HG02642 (cell line): ENCODE data around the gene ARMH4.

ENCODE experiments used
- ATAC-seq: cut with Tn5 transposase; IDR thresholded peaks from one replicate; pipeline ENCODE4 v1.9.1; 2021; ENCODE audit warnings: mild to moderate bottlenecking; ENCODE audit not compliant: unreplicated experiment, poor library complexity

The ARMH4 gene

DNA sequence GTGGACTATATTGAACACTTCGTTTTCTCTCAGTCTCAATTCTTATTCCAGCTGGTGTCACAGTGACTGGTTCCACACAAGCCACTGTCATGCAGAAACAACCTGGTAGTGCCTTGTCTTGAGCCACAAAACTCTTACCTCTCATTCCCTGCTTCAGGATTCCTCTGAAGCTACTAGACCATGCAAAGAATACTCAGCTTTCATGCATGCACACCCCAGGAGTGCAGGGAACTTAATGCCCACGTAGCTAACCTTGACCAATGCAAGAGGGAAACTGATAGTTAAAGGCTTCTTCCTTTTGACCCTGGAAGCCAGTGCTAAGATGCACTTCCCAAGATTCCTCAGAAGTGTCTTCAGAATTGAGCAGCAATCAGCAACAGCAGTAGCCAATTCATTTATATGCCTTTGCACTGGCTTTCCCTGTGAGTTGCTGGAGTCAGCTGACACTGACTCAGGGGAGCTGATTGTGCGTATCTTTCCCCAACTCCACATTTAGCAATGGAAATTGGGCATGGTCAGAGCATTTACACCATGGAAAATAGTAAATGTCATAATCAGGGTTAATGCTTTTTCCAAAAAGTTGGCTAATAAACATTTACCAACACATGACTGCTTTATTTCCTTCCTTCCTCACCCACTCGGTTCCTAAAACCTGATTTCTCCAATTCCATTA lies 172.5 kb downstream of the ARMH4 start:
- ATAC-seq, result no peak

DNA sequence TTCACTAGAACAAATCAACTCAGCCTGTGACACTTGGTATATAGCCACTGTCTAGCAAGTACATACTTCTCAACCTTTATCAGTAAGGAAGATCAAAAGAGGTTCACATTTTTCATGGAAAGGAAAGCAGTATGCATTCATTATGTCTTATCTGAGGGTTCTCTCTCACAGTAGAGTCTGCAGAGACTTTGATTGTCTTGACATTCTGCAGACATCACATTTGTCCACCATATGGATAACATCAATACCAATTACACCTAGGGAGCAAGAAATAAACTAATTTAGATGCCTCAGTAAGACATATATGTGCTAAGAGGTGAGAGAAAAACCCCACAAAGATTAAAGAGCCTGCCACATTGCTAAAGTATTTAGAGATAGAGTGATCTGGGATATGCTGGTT lies 175.3 kb downstream of the ARMH4 start:
- ATAC-seq, result no peak

DNA sequence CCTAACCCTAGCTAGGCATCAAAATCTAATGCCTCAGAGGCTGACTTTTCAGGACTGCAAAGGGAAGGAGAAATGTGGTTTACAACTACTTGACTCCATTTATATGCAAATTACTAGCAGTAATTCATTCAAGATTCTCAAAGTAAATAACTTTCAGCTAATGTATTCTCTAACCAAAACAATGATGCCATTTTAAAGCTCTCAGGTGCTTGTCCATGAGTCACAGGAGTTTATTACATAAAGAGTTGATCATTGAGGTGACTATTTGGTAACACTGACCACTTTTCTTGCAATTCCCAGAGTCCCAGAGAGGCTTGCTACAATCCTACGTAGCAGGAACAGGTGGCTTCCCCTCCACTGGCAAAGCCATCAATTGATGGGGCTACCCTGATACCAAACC lies 177.1 kb downstream of the ARMH4 start:
- ATAC-seq, result no peak

- ATAC-seq, result no peak
Observed at GRCh38 chr14:57970594-57970993, 181.4 kb downstream of the ARMH4 start.

DNA sequence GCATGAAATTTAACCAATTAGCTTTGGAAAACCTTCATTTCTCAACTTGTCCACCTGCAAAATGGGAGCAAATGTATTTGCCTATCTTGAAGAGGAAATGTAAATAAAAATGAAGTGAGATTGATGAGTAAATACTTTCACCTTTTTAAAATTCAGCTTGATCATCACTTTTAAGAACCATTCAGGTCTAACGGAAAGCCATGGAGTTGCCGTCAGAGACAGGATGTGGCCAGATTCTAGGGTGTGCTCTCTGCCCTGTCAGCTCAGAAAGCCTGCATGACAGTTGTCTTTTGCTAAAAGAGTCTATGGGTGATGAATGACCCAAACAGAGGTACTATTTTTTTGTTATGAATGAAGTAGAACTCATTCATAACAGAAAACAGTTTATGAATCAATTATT lies 181.8 kb downstream of the ARMH4 start:
- no peak for ATAC-seq

GRCh38 chr14:57963071-57963470 lies 188.9 kb downstream of the ARMH4 start:
- no peak for ATAC-seq

DNA sequence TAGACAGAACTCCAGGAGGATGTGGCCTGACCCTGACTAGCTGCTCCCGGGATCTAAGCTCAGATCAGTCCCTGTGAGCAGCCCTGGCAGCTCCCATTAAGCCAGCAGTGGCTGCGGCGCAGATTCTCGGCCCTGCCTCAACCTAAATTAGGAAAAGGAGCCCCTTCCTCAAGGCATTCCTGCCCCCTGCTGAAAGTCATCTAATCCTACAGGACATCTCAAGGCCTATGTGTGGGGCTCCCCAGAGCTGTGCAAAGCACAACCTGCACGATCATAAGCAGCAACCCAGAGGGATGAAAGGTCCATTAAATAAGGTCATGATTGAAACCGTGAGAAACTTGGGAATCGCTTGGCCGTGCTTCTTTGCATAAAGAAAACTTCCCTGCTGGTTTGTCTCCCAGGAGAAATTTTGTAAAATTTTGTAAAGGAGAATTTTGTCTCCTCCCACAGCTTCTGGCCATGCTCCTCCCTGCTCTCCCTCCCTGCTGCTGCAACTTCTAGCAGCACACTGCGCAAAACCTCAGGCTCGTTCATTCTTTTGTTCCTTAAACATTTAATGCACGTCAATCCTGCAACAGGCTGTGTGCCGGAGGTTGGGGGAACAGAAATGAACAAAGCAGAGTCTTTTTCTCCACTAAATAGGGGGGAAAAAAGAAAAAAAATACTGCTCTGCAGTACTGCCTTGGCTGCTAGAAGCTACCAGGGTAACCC lies 189.5 kb downstream of the ARMH4 start:
- no peak for ATAC-seq

GRCh38 chr14:57961786-57962060 lies 190.3 kb downstream of the ARMH4 start:
- no peak for ATAC-seq

DNA sequence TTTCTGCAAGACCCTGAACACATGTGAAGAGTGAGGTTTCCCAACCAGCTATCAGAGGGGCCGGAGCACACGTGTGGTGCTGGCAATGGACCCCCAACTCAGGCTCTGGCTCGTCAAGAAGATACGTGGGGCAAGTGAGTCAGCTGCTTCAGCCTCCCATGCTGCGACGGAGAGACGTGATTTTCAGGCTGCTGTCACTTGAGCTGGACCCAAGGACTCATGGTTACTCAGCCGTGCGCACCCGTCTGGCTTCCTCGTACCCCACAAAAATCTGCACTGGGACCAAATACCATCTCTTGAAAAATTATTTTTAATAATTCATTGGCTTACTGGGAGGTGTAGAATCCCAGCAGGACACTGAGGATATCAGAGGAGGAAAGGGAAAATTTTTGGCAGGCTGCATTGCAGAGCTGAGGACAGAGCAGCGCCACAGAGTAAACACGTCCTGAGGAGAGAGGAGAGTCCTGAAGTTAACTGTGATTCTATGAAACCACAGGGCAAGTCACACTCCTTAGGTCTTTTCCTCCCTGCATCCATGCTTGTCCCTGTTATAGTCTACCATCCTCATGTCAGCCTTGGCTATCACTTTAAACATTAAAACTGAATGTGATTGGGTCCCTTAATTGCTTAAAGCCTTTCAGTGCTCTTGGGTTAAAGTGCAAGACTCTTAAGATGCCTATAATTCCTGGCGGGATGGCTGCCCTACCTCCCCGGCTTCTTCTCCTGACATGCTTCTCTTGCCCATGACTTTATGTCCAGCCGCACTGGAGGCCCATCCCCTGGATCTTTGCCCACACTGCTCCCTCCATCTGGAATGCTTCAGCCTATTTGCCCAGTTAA lies 190.8 kb downstream of the ARMH4 start:
- no peak for ATAC-seq

DNA sequence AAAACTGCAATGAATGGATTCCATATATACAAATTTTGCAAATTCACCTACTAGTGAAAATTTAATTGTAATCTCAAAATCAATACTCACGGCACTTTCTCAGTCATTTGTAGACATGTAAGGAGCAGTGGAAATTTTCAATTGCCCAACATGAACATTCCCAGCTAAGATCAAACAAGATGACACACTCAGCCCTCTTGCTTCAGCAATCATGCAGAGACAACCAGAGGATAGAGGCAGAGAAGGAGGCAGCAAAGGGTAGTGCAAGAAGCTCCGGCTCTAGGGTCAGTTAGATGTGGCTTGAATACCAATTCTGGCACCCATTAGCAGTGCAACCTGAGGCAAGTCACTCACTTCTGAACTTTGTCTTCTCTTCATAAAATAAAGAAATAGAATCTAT lies 194.6 kb downstream of the ARMH4 start:
- ATAC-seq, result no peak
